ENCODE measurements around the gene FER1L5. TPM values are rescaled to one million over a fixed set of nuclear protein-coding genes. Genes with fewer than 3 reads are reported as not detected.

Gene FER1L5
- polyA plus RNA-seq, 1 of the 3 experiments (the other 2 are of a cell fraction): 0.02 TPM

GRCh38 chr2:96694279-96694678 is 51.7 kb downstream of the FER1L5 start:
- 90% methylated on average over 7 of the region's 8 CpGs for WGBS (ENCODE audit: low lambda C conversion rate)
- no peak overlapping the region for H2AFZ ChIP-seq (ENCODE audit: low read depth)
- peaks cover 0 to 9% of the 10 kb centered on the region in 2 experiments; a peak in 1 of 4 replicates for H3K4me1 ChIP-seq (ENCODE audit: control insufficient read depth in 1 of 2, insufficient read depth in 2 of 2, low read depth in 1 of 2, low read length in 1 of 2)
- H3K4me2 ChIP-seq: no peak overlapping the region
- TF ChIP-seq SIN3A (IDR thresholded peaks at IDR 0.05; ENCODE audit: borderline replicate concordance, low read depth, low read length): no peak
- TF ChIP-seq MXI1 (IDR thresholded peaks at IDR 0.05; ENCODE audit: low read depth, low read length): no peak
- no peak for TF ChIP-seq FOSL2 (IDR thresholded peaks at IDR 0.05; ENCODE audit: borderline replicate concordance, low read depth)
- TF ChIP-seq YY1 (IDR thresholded peaks at IDR 0.05; ENCODE audit: low read depth): no peak
- no peak for TF ChIP-seq GATA2 (CRISPR knock-in tag; IDR thresholded peaks at IDR 0.05)
- no peak for TF ChIP-seq JUND (IDR thresholded peaks at IDR 0.05)
- no peak for TF ChIP-seq MEF2A (IDR thresholded peaks at IDR 0.05; ENCODE audit: borderline replicate concordance, low read depth)
- no peak for TF ChIP-seq GABPA (IDR thresholded peaks at IDR 0.05; ENCODE audit: low read depth)
- no peak for TF ChIP-seq EP300 (IDR thresholded peaks at IDR 0.05; ENCODE audit: borderline replicate concordance in 1 of 2, low read depth in 1 of 2, low read length in 1 of 2)
- no peak for TF ChIP-seq USF2 (IDR thresholded peaks at IDR 0.05; ENCODE audit: borderline replicate concordance, low read depth, low read length)
- TF ChIP-seq REST (IDR thresholded peaks at IDR 0.05; ENCODE audit: low read depth, low read length): no peak
- no peak for TF ChIP-seq CHD2 (IDR thresholded peaks at IDR 0.05; ENCODE audit: low read length, partially characterized antibody)
- TF ChIP-seq FOXM1 (IDR thresholded peaks at IDR 0.05; ENCODE audit: low read depth): no peak
- TF ChIP-seq IRF3 (IDR thresholded peaks at IDR 0.05; ENCODE audit: low read depth, low read length): no peak
- no peak for TF ChIP-seq EZH2phosphoT487 (IDR thresholded peaks at IDR 0.05; ENCODE audit: borderline replicate concordance, low read depth)
- TF ChIP-seq NRF1 (IDR thresholded peaks at IDR 0.05; ENCODE audit: low read depth, low read length): no peak
- TF ChIP-seq RXRA (IDR thresholded peaks at IDR 0.05; ENCODE audit: borderline replicate concordance, low read depth): no peak
- no peak for TF ChIP-seq USF1 (IDR thresholded peaks at IDR 0.05; ENCODE audit: borderline replicate concordance, low read depth)
- no peak for TF ChIP-seq POLR2AphosphoS5 (IDR thresholded peaks at IDR 0.05; ENCODE audit: low read depth, low read length)
- no peak overlapping the region for H3K4me3 ChIP-seq (ENCODE audit: low read depth in 2 of 2, low read length in 1 of 2)
- ChIA-PET POLR2A (no interaction called here), CTCF (interaction anchor here (0.6 to 0.8 kb wide), 2 partner anchors 17 to 66 kb away, joined by 3 read pairs; partner anchors contain the start of gene CNNM4)
- no peak for DNase-seq
- no peaks in the 10 kb centered on the region for H3F3A ChIP-seq (replicated peaks; ENCODE audit: insufficient read depth)
- H3K9me2 ChIP-seq: no peaks in the 10 kb centered on the region
- H3K79me2 ChIP-seq (ENCODE audit: insufficient read depth): no peaks in the 10 kb centered on the region
- no peak overlapping the region for H3K9ac ChIP-seq
- H3K27ac ChIP-seq (ENCODE audit: low read depth in 2 of 2, low read length in 1 of 2): no peak overlapping the region
- no peaks in the 10 kb centered on the region for H4K20me1 ChIP-seq (ENCODE audit: insufficient read depth)
- H3K9me3 ChIP-seq: no peaks in the 10 kb centered on the region
- no peaks in the 10 kb centered on the region for H3K36me3 ChIP-seq (replicated peaks in 1 of 2; ENCODE audit: control insufficient read depth in 1 of 2, insufficient read depth in 2 of 2, low read length in 1 of 2)
- H3K27me3 ChIP-seq (ENCODE audit: insufficient read depth): no peaks in the 10 kb centered on the region
